GM23338 (cell line): ENCODE measurements around the gene MKRN2OS.

Source experiments
- CREB1 ChIP-seq: fragments of 250-450 bp; sonication (Bioruptor Pico); IDR thresholded peaks from 2 replicates; pipeline ENCODE4 v1.5.0; 2020; ENCODE audit warnings: low read depth, mild to moderate bottlenecking, moderate library complexity
- CTCF ChIP-seq, 2 experiments: fragments of 200-600 bp in 1 of 2; sonication (generic) in 1 of 2; conservative IDR thresholded peaks; 2 replicates each; pipeline versions ENCODE4 v1.5.1 to v1.6.1; 2016 to 2017; ENCODE audit warnings: antibody characterized with exemption in 2 of 2, low read depth in 2 of 2, mild to moderate bottlenecking in 2 of 2, moderate library complexity in 1 of 2
- EZH2 ChIP-seq: fragments of 200-600 bp; sonication (generic); IDR thresholded peaks from one replicate; pipeline ENCODE4 v1.8.0; 2017; ENCODE audit warnings: antibody characterized with exemption, mild to moderate bottlenecking, low read depth; ENCODE audit not compliant: unreplicated experiment
- EZH2phosphoT487 ChIP-seq: fragments of 200-600 bp; sonication (generic); IDR thresholded peaks from one replicate; pipeline ENCODE4 v1.8.1; 2018; ENCODE audit warnings: antibody characterized with exemption; ENCODE audit not compliant: unreplicated experiment
- JUNB ChIP-seq: IDR thresholded peaks from one replicate; pipeline ENCODE4 v1.6.1; 2016; ENCODE audit warnings: antibody characterized with exemption; ENCODE audit not compliant: unreplicated experiment
- POLR2AphosphoS5 ChIP-seq: IDR thresholded peaks from 2 replicates; pipeline ENCODE4 v1.6.1; 2016; ENCODE audit warnings: antibody characterized with exemption, low read depth
- ZNF114 ChIP-seq: fragments of 250-450 bp; sonication (Bioruptor Pico); IDR thresholded peaks from 2 replicates; pipeline ENCODE4 v1.5.0; 2020; ENCODE audit warnings: mild to moderate bottlenecking, moderate library complexity
- TF ChIP-seq, protein P1 (sequence below): IDR thresholded peaks from one replicate; pipeline ENCODE4 v1.6.1; 2018; ENCODE audit warnings: antibody characterized with exemption; ENCODE audit not compliant: unreplicated experiment

GRCh38 chr3:12591997-12592715 is 46.9 kb upstream of the MKRN2OS start:
- TF ChIP-seq CTCF (conservative IDR thresholded peaks at IDR 0.05; ENCODE audit: low read depth in 2 of 2) (no peak), EZH2phosphoT487 (no peak), POLR2AphosphoS5 (no peak), EZH2 (no peak), JUNB (no peak), CREB1 (CRISPR knock-in tag) (no peak), ZNF114 (CRISPR knock-in tag) (no peak)
- TF ChIP-seq, protein P1, sequence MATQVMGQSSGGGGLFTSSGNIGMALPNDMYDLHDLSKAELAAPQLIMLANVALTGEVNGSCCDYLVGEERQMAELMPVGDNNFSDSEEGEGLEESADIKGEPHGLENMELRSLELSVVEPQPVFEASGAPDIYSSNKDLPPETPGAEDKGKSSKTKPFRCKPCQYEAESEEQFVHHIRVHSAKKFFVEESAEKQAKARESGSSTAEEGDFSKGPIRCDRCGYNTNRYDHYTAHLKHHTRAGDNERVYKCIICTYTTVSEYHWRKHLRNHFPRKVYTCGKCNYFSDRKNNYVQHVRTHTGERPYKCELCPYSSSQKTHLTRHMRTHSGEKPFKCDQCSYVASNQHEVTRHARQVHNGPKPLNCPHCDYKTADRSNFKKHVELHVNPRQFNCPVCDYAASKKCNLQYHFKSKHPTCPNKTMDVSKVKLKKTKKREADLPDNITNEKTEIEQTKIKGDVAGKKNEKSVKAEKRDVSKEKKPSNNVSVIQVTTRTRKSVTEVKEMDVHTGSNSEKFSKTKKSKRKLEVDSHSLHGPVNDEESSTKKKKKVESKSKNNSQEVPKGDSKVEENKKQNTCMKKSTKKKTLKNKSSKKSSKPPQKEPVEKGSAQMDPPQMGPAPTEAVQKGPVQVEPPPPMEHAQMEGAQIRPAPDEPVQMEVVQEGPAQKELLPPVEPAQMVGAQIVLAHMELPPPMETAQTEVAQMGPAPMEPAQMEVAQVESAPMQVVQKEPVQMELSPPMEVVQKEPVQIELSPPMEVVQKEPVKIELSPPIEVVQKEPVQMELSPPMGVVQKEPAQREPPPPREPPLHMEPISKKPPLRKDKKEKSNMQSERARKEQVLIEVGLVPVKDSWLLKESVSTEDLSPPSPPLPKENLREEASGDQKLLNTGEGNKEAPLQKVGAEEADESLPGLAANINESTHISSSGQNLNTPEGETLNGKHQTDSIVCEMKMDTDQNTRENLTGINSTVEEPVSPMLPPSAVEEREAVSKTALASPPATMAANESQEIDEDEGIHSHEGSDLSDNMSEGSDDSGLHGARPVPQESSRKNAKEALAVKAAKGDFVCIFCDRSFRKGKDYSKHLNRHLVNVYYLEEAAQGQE: no peak
